K562 (cell line): ENCODE measurements around the gene MARCKSL1. TPM values are rescaled to one million over a fixed set of nuclear protein-coding genes. Genes with fewer than 3 reads are reported as not detected.

Experiments used
- AFF4 ChIP-seq: sonication (generic); formaldehyde crosslinking; IDR thresholded peaks from 2 replicates; pipeline ENCODE4 v1.8.0; 2023; ENCODE audit warnings: mild to moderate bottlenecking, missing genetic modification reagents
- CSDE1 ChIP-seq, 2 experiments: fragments of 450-650 bp; IDR thresholded peaks; 2 replicates each; pipeline ENCODE4 v1.6.1; 2016; ENCODE audit warnings: mild to moderate bottlenecking in 1 of 2
- FOXJ3 ChIP-seq: sonication (generic); formaldehyde crosslinking; IDR thresholded peaks from 2 replicates; pipeline ENCODE4 v1.4.0; 2020; ENCODE audit warnings: mild to moderate bottlenecking, missing genetic modification reagents
- HMBOX1 ChIP-seq: sonication (generic); IDR thresholded peaks from 2 replicates; pipeline ENCODE4 v1.6.1; 2016
- HOMEZ ChIP-seq: fragments of 250-450 bp; sonication (Bioruptor Pico); IDR thresholded peaks from 2 replicates; pipeline ENCODE4 v1.4.0; 2020; ENCODE audit warnings: mild to moderate bottlenecking, moderate library complexity
- MTF1 ChIP-seq: fragments of 250-450 bp; sonication (Bioruptor Pico); IDR thresholded peaks from 2 replicates; pipeline ENCODE4 v1.9.0; 2021; ENCODE audit warnings: moderate library complexity, mild to moderate bottlenecking, inconsistent platforms, borderline replicate concordance
- OTX1 ChIP-seq: fragments of 450-650 bp; formaldehyde crosslinking; IDR thresholded peaks from 2 replicates; pipeline ENCODE4 v1.4.0; 2022; ENCODE audit warnings: mild to moderate bottlenecking
- RERE ChIP-seq: sonication (generic); formaldehyde crosslinking; IDR thresholded peaks from 2 replicates; pipeline ENCODE4 v1.8.0; 2023; ENCODE audit warnings: missing genetic modification reagents, mild to moderate bottlenecking, borderline replicate concordance
- SNRNP70 ChIP-seq: fragments of 200-400 bp; formaldehyde crosslinking; optimal IDR thresholded peaks from 2 replicates; pipeline ENCODE3; 2017; ENCODE audit warnings: low read depth, low read length
- ZNF311 ChIP-seq: fragments of 250-450 bp; sonication (Bioruptor Pico); IDR thresholded peaks from 2 replicates; pipeline ENCODE4 v1.4.0; 2020; ENCODE audit warnings: mild to moderate bottlenecking, moderate library complexity
- ZNF592 ChIP-seq: fragments of 450-650 bp; IDR thresholded peaks from 2 replicates; pipeline ENCODE4 v1.6.1; 2017; ENCODE audit warnings: antibody characterized with exemption, mild to moderate bottlenecking
- polyA plus RNA-seq, 8 experiments: library from polyadenylated mRNA; depleted of rRNA in 4 of 8; stranded (reverse) in 5 of 8; unstranded in 3 of 8; fragments of >200 nt; fragmentation: Nextera tagmentation in 2 of 8; fragmentation: Illumina TruSeq in 1 of 8; extraction: Ambion mirVana in 2 of 8; extraction: Trizol in 1 of 8; gene quantifications; 2 replicates each; pipeline versions ENCODE4 v1.2.1 to v1.2.3, GENCODE V29; 2011 to 2014; ENCODE audit warnings: inconsistent platforms in 1 of 8, missing spikeins in 1 of 8
- total RNA-seq, 7 experiments: library from RNA; depleted of rRNA in 6 of 7; stranded (reverse); fragments of >200 nt in 6 of 7; fragmentation: Illumina TruSeq in 2 of 7; extraction: Trizol in 2 of 7; gene quantifications; 2 replicates each; pipeline versions ENCODE4 v1.2.1 to v1.2.3, GENCODE V29; 2011 to 2021; ENCODE audit warnings: low replicate concordance in 1 of 7

MARCKSL1 gene
- total and polyA plus RNA-seq, 9 of the 15 experiments (the other 6 are each of a cell fraction or from before 2014, with no cell fraction given), result 14.7 to 325 (median 155) TPM

- TF ChIP-seq ZNF592 (no peak), HMBOX1 (no peak), MTF1 (CRISPR knock-in tag) (no peak), ZNF311 (no peak), FOXJ3 (no peak), OTX1 (CRISPR knock-in tag) (no peak), HOMEZ (no peak), CSDE1 (IDR thresholded peaks at IDR 0.05) (no peak), RERE (no peak), AFF4 (CRISPR knock-in tag) (no peak), SNRNP70 (no peak)
Measured at GRCh38 chr1:32299327-32299726, 36.7 kb downstream of the MARCKSL1 start (continued).
